ENCODE measurements around the gene MS4A4E.
"Not testable (repeated sequence)": the region's sequence is repeated elsewhere in the genome, so short reads cannot be mapped to it uniquely, and the experiment has no call there.

MS4A4E gene

GRCh38 chr11:60242740-60243239, at the start of gene MS4A4E:
MS4A4E (minus strand) TSS chr11:60243137; CDS start chr11:60230055, 13,082 bp downstream.
- DNase-seq (ENCODE audit: low read depth, low spot score) = no peak

- no peak for DNase-seq (ENCODE audit: low read depth, low spot score)
Observed at GRCh38 chr11:60292145-60292544, 49.2 kb upstream of the MS4A4E start.

- DNase-seq (ENCODE audit: low read depth, low spot score) = no peak
Observed at GRCh38 chr11:60288531-60288930, 45.6 kb upstream of the MS4A4E start.

DNA sequence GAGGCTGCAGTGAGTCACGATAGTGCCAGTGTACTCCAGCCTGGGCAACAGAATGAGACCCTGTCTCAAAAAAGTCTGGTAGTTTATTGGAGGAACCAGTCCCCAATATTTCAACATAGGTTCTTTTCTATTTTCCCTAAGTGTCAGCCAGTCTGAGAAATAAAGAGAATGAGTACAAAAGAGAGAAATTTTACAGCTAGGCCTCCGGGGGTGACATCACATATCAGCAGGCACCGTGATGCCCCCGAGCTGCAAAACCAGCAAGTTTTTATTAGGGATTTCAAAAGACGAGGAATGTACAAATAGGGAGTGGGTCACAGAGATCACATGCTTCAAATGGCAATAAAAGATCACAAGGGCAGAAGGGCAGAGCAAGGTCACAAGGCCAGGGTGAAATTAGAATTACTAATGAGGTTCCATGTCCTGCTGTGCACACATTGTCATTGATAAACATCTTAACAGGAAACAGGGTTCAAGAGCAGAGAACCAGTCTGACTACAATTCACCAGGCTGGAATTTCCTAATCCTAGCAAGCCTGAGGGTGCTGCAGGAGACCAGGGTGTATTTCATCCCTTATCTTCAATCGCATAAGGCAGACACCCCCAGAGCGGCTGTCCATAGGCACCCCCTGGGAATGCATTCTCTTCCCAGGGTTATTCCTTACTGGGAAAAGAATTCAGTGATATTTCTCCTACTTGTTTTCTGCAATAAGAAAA, 42.6 kb upstream of the MS4A4E start:
- DNase-seq (ENCODE audit: low read depth, low spot score) = not testable (repeated sequence)

- no peak for DNase-seq (ENCODE audit: low read depth, low spot score)
Observed at GRCh38 chr11:60282286-60282685, 39.3 kb upstream of the MS4A4E start.

GRCh38 chr11:60281485-60281884, 38.5 kb upstream of the MS4A4E start:
- no peak for DNase-seq (ENCODE audit: low read depth, low spot score)

- DNase-seq (ENCODE audit: low read depth, low spot score) = no peak
Observed at GRCh38 chr11:60280412-60280811, 37.5 kb upstream of the MS4A4E start, which contains the start of gene MS4A4A. MS4A4A (plus strand) TSS chr11:60280666; CDS start chr11:60280676, 10 bp downstream.

GRCh38 chr11:60274416-60274815, 31.5 kb upstream of the MS4A4E start:
- no peak for DNase-seq (ENCODE audit: low read depth, low spot score)

- DNase-seq (ENCODE audit: low read depth, low spot score) = no peak
Observed at GRCh38 chr11:60265373-60266214, 22.7 kb upstream of the MS4A4E start.

GRCh38 chr11:60264644-60265043, 21.7 kb upstream of the MS4A4E start:
- no peak for DNase-seq (ENCODE audit: low read depth, low spot score)

GRCh38 chr11:60263402-60263801, 20.5 kb upstream of the MS4A4E start:
- no peak for DNase-seq (ENCODE audit: low read depth, low spot score)

- DNase-seq (ENCODE audit: low read depth, low spot score) = no peak
Observed at GRCh38 chr11:60261014-60261413, 18.1 kb upstream of the MS4A4E start.

DNA sequence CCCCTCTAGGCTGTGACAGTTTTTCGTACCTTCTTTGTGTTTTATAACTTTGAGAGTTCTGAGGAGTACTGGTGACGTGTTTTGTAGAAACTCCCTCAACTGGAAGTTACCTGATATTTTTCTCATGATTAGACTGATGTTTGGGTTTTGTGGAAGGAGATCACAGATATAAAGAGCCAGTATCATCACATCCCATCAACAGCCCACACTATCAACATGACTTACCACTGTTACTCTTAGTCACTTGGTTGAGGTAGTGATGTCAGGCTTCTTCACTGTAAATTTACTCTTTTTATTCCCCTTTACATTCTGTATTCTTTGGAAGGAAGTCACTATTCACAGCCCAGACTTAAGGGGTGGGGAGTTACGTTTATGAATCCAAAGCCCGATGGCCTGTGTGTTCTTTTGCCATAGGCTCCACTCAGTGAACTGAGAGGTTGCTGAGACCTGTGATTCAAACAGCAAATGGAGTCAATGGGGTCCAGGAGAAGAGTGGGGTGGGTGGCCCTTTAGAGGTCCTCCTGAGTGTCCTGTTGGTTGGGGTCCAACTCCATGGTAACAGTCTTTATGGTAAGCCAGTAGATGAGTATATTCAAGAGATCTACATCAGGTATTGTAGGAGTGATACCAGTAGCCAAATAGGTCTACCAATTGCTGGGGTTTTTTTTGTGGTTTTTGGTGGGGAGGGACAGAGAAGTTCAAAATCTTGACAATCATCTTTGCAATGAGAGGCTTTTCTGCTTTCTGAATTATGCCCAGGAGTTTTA, 15.2 kb upstream of the MS4A4E start:
- no peak for DNase-seq (ENCODE audit: low read depth, low spot score)

DNA sequence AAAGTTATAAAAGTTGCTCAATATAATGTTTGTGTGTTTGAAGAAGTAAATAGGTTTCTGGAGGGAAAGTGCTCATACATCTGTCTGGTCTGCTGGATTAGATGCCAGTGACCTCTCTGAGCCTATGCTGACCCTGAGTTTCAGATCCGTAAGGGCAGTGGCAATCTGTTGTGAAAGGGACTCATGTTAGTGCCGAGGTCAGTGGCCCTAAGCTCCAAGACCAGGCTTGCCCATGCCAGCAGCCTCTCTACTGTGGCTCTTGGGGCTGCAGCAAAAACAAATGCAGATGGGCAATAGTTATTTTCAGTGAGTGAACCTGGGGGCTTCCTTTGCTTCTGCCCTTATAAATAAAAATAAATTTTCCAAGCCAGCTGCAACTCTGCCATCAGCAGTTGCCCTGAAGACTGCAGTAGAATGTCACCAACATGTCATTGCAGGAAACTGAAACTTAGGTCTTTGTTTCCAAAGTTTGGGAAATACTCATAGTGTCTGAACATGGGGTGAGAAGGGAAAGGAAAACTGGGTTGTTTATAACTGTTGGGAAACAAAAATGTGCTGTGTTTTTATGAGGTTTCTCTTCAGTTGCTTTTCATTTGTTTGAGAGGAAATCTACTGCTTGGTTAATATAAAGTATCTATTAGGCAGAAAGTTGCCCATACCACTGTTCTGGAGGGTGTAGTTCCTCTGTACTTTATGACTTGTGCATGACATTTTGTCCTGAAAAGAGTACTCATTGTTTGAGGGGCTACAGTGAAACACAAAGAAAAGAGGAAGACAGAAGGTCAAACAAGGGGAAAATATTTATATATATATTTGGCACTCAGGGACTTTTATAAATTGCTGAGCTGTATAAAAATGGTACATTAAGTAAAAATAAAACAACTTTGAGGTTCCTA, 9.5 kb upstream of the MS4A4E start:
- no peak for DNase-seq (ENCODE audit: low read depth, low spot score)

DNA sequence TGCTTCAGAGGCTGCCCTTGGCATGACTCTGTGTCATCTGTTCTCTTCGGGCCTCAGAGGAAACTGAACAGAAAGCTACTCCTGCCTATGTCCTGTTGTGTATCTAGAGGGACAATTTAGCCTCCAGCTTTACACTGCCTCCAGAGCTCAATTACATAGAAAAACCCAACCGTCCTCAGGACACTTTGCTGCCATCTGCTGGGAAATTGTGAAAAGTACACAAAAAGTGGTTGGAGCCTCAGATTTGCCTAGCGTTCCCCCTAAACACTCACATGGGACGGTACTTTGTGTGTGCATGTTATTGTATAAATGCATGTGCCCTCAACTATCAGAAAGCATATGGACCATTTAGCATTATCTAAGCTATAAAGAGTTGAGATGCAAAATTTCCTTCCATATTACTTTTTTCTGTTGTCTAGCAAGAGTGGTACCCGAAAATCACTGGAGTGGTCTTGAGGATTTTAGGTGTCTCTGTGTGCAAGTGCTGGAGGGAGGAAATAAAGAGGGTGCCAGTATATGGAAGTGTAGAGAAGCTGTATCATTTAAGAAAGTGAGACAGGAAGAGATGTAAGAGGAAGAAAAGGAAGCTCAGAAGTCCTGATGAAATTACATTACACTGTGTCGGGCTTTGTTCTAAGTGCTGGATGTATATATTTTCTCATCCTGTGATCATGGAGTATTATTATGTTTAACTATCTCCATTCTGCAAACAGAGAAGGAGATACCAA, 8.7 kb upstream of the MS4A4E start:
- no peak for DNase-seq (ENCODE audit: low read depth, low spot score)

- DNase-seq (ENCODE audit: low read depth, low spot score) = no peak
Observed at GRCh38 chr11:60241786-60242185, 1.2 kb downstream of the MS4A4E start.

DNA sequence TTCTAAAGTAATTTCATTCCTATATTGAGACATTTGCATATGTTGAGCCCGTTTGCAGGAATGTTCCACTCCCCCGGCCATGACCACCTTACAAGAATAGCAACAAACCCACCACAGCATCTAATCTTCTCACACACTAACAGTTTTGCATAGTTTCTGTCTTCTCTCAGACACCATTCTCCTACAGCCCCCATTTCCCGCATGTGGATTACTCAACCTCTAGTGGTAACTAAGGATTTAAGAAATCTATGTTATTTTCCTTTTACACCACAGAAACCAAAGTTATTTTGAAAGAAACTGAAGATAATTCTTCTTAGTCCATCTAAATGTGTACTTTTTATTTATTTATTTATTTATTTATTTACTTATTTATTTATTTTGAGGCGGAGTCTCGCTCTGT, 2.3 kb downstream of the MS4A4E start:
- no peak for DNase-seq (ENCODE audit: low read depth, low spot score)

DNA sequence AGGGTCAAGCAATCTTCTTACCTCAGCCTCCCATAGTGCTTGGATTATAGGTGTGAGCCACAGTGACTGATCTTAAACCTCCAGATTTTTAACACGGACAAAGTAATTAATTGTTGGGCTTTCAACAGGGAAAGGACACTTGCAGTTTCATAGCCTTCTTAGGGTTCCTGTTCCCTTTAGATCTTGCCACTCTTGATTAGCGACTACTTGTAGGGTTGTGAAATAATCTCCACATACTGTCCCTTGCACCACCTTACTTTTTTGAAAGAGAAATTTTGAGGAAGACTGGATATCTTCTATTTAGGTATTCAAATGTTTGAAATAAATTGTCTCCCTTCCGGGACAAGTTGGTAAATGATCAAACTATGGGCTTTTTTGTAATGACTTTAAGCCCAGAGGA, 7.6 kb downstream of the MS4A4E start:
- DNase-seq (ENCODE audit: low read depth, low spot score) = no peak

GRCh38 chr11:60230681-60231080, 12.3 kb downstream of the MS4A4E start:
- DNase-seq (ENCODE audit: low read depth, low spot score) = no peak

DNA sequence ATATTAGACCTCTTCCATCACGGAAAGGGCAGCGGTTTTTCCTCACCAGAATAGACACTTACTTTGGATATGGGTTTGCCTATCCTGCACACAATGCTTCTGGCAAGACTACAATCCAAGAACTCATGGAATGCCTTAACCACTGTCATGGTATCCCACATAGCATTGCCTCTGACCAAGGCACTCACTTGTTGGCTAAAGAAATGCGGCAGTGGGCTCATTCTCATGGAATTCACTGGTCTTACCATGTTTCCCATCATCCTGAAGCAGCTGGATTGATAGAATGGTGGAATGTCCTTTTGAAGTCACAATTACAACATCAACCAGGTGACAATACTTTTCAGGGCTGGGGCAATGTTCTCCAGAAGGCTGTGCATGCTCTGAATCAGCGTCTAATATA, 20.8 kb downstream of the MS4A4E start:
- no peak for DNase-seq (ENCODE audit: low read depth, low spot score)

All from activated naive CD8-positive, alpha-beta T cell treated with anti-CD3 and anti-CD28 coated beads, Interleukin-2, amount 50 U/mL, for 16 hours (primary cell).